HG02840 (cell line): ENCODE data around the gene CLTRN.
"Not testable (repeated sequence)": the region's sequence is repeated elsewhere in the genome, so short reads cannot be mapped to it uniquely, and the experiment has no call there.

Experiments
- ATAC-seq: cut with Tn5 transposase; IDR thresholded peaks from one replicate; pipeline ENCODE4 v1.9.1; 2021; ENCODE audit warnings: mild to moderate bottlenecking, moderate library complexity, moderate number of reproducible peaks; ENCODE audit not compliant: unreplicated experiment, low FRiP score

CLTRN gene, protein sequence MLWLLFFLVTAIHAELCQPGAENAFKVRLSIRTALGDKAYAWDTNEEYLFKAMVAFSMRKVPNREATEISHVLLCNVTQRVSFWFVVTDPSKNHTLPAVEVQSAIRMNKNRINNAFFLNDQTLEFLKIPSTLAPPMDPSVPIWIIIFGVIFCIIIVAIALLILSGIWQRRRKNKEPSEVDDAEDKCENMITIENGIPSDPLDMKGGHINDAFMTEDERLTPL

DNA sequence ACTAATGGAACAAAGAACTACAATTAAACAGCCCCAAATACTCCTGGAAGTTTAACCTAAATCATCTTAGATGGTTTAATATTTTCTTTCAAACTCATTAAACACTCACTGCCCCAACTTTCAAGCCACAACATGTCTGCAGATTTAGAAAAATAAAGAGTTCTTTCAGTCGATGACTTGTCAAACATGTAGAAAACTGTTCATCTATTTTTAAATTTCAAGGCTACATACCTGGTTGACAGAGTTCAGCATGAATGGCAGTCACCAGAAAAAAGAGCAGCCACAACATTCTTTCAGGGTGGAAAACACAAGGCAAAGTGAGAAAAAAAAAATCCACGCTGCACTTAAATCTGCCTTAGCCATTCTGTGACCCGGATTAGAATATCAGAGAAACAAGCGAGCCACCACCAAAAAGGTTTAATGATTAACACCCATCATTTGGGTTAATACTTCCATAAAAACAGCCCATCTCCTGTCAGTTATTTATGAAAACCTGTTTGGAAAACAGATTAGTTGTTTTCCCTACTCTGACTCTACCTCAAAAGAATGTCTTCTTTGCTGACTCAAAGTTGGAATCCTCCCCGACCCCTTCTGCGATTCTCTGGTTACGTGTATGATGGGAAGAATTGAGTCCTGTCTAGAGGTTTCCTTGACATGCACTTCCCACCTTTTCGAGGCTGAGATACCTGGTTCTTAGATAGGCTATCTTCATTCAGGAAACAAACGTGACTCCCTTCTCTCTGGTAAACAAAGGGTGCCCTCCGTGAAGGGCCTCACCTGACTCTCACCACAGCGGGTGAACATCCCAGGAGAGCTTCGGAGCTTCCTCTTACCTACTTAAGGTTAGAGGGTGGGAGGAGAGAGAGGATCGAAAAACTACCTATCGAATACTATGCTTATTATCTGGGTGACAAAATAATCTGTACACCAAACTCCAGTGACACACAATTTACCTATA lies at the start of gene CLTRN:
Gene CLTRN, minus strand, starts transcription at position 319 of the 958 bp plus-strand sequence. Its CDS starts 30 bp downstream, at position 289.
- no peak for ATAC-seq

- ATAC-seq, result not testable (repeated sequence)
These were observed 39.7 kb upstream of the CLTRN start for GRCh38 chrX:15704273-15704672.

- ATAC-seq, result not testable (repeated sequence)
These were observed 39.2 kb upstream of the CLTRN start for GRCh38 chrX:15703809-15704208.

DNA sequence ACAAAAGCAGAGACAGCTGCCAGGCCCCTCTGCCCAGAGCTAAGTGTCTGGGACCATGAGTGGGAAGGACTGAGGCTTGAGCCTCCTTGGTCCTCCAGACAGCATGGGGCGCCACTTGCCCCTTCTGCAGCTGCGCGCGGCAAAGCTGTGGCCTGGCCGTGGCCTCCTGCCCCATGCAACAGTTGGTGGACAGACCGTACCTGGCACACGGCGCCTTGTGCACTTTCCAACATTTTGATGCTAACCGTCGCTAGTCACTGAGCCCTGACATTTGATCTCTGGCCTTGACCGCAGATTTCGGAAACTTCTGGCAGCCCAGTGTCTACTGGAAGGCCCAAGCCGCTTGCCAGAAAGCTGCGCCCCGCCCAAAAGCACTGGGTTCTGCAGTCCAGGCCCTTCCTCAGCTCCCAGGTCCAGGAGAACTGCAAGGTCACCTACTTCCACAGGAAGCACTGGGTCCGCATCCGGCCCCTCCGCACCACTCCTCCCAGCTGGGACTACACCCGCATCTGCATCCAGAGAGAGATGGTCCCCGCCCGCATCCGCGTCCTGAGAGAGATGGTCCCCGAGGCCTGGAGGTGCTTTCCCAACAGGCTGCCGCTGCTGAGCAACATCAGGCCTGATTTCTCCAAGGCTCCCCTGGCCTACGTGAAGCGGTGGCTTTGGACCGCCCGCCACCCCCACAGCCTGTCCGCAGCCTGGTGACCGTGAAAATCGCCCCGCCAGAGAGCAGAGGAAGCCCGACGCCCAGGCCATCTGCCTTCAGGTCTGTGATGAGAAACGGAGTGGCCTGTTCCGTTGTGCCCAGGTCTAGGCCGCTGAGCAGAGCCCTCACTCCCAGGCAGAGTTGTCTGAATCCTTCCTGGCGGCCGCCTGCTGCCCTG lies 38.1 kb upstream of the CLTRN start:
- no peak for ATAC-seq

DNA sequence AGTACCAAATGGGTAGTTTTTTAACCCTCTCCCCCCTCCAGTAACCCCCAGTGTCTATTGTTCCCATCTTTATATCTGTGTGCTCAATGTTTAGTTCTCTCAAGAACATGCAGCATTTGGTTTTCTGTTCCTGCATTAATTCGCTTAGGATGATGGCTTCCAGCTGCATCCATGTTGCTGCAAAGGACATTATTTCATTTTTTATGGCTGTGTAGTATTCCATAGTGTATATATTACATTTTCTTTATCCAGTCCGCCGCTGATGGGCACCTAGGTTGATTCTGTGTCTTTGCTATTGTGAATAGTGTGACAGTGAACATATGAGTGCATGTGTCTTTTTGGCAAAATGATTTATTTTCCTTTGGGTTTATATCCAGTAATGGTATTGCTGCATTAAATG lies 31.9 kb upstream of the CLTRN start:
- ATAC-seq, result no peak

GRCh38 chrX:15694941-15695451 lies 30.4 kb upstream of the CLTRN start:
- no peak for ATAC-seq

- peak; percentile 72 for ATAC-seq
These were observed 22.4 kb upstream of the CLTRN start for GRCh38 chrX:15686818-15687685.

GRCh38 chrX:15683193-15683592 lies 18.6 kb upstream of the CLTRN start:
- ATAC-seq, result no peak

- ATAC-seq, result no peak
These were observed 16.8 kb upstream of the CLTRN start for GRCh38 chrX:15681433-15681832.

GRCh38 chrX:15680401-15680800 lies 15.8 kb upstream of the CLTRN start:
- ATAC-seq, result no peak

DNA sequence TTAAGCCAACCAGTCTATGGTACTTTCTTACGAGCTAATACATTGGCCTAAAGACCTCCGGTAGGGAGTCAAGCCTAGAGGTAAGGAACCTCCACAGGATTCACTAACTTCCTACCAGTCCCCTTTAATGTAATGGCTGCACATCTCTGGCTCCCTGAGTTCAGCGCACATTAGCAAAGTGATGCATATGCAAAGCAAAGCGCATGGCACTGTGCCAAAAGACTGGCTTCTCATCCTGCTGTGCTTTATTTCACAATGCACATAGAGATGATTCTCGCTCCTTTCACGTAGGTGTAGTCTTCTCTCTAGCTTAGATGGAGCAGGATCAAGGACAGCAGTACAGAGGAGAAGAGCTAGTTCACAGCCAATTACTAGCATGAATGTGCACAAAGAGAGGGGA lies 14.6 kb upstream of the CLTRN start:
- no peak for ATAC-seq

DNA sequence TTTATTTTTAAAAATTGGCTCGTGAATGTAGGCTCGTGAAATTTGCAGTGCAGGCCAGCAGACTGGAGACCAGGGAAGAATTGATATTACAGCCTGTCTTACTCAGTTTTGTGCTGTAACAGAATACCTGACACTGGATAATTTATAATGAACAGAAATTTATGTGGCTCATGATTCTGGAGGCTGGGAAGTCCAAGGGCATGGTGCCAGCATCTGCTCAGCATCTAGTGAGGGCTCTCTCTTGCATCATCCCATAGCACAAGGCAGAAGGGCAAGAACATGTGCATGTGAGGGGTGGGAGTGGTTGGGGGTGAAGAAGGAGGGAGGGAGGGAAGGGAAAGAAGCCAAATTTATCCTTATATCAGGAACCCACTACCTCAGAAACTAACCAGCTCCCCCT lies 13.7 kb upstream of the CLTRN start:
- no peak for ATAC-seq

DNA sequence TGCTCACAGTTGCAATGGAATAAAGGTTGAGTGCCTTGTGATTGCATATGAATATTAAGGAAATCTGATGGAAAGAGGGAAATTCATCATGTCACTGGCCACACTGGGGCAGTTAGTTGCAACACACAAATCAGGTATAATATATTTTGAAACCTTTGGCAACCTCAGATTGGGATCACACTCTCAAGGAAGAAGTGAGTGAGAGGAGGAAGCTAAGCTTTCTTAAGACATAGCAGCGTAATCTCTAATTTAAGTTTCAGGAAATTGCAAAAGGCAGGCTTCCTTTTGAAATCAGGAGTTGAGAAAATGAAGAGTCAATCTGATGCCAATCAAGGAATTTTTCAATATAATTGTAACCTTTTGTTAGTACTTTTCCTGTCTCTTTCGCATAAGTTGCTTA lies 12.3 kb upstream of the CLTRN start:
- no peak for ATAC-seq

GRCh38 chrX:15675490-15675921 lies 10.9 kb upstream of the CLTRN start:
- peak; percentile 74 for ATAC-seq

GRCh38 chrX:15674841-15675489 lies 10.4 kb upstream of the CLTRN start:
- ATAC-seq, result peak; percentile 82

DNA sequence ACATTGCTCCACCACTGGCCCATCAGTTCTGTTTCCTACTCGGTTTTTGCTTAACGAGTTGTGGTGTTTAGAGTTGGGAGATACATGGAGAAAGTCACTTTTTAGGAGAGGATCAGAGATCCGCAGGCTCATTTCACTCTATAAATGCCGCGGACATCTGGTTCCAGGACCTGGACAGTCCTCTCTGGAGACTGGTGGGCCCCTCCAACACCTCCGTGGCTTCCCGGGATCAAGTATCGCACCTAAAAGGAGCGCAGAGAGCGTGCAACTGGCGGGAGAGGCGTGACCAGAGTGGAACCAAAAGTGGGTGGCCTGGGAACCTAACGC lies 9.9 kb upstream of the CLTRN start:
- ATAC-seq, result no peak

DNA sequence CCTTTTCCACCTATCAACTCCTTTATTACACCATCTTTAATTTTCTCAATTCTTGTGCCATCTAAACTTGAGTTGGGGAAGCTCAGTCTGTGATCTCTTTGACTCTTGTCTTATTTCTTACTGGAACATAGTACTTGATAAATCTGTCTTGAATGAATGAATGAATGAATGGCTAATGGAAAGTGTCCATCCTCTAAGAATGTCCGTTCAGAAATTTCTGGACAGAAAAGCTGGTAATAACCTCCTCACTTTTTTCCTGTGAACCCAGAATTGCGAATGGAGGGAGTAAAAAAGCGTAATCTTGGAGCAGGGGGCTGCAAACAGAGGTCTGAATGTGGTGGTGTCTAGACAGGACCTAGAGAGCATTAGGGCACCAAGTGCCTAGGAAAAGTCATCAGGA lies 9.4 kb upstream of the CLTRN start:
- ATAC-seq, result no peak

GRCh38 chrX:15672881-15673280 lies 8.3 kb upstream of the CLTRN start:
- no peak for ATAC-seq

- no peak for ATAC-seq
These were observed 1.2 kb downstream of the CLTRN start for GRCh38 chrX:15663439-15663838.
